Measurements from ENCODE around the gene HMGXB3. TPM values are rescaled to one million over a fixed set of nuclear protein-coding genes. Genes with fewer than 3 reads are reported as not detected.
A peak's percentile ranks its signal among the peaks of the same experiment; 100 is the strongest.

The HMGXB3 gene
- total RNA-seq, 1 donor from 2014 or later, result 36.8 TPM

DNA sequence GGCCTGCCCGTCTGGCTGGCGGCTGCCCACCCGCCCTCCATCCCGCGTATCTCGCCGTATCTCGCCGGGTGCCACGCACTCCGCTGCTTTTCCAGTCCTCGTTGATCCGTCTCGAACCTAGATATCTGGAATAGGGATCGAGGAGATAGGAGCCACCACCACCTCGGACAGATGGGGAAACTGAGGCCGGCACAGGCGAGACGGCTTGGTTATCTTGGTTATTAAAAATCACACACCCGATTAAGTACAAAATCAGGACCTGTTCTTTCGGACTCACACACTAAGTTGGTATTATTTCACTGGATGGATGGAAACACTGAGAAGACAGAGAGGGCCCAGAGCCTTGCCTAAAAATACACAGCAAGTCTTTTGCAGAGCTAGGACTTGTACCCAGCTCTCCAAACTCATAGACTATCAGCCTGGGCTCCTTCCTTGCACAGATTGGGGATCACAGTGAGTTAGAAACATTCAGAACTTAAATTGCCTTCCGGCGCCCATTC lies 39.3 kb upstream of the HMGXB3 start:
- Mint-ChIP-seq H3K4me3 (peak overlapping the region; percentile 98), H3K9me3 (no peaks in the 10 kb centered on the region), H3K4me1 (peaks cover 20% of the 10 kb centered on the region), H3K27me3 (no peaks in the 10 kb centered on the region), H3K27ac (peak overlapping the region; percentile 19), H3K36me3 (ENCODE audit: low read depth) (peaks cover 4% of the 10 kb centered on the region)
- ChIA-PET CTCF (interaction anchor here (1.1 to 5.4 kb wide), 3 partner anchors 29 to 127 kb away, joined by 4 to 21 read pairs (median 7); no protein-coding TSS in a partner anchor), POLR2A (interaction anchor here (1.2 to 4.6 kb wide), 3 partner anchors 39 to 489 kb away, joined by 3 to 39 read pairs (median 7); partner anchors contain the start of genes HMGXB3 and TIGD6)
- ATAC-seq (ENCODE audit: low read depth), result no peak
- TF ChIP-seq, protein P1, sequence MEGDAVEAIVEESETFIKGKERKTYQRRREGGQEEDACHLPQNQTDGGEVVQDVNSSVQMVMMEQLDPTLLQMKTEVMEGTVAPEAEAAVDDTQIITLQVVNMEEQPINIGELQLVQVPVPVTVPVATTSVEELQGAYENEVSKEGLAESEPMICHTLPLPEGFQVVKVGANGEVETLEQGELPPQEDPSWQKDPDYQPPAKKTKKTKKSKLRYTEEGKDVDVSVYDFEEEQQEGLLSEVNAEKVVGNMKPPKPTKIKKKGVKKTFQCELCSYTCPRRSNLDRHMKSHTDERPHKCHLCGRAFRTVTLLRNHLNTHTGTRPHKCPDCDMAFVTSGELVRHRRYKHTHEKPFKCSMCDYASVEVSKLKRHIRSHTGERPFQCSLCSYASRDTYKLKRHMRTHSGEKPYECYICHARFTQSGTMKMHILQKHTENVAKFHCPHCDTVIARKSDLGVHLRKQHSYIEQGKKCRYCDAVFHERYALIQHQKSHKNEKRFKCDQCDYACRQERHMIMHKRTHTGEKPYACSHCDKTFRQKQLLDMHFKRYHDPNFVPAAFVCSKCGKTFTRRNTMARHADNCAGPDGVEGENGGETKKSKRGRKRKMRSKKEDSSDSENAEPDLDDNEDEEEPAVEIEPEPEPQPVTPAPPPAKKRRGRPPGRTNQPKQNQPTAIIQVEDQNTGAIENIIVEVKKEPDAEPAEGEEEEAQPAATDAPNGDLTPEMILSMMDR (IDR thresholded peaks at IDR 0.05), result no peak
- no peak for DNase-seq
- intact Hi-C loops (cut with micrococcal nuclease), result loop anchor here (2.0 to 10.0 kb wide), 3 partner anchors 30 to 1576 kb away; partner anchors contain the start of genes FBXO38 and PCYOX1L

DNA sequence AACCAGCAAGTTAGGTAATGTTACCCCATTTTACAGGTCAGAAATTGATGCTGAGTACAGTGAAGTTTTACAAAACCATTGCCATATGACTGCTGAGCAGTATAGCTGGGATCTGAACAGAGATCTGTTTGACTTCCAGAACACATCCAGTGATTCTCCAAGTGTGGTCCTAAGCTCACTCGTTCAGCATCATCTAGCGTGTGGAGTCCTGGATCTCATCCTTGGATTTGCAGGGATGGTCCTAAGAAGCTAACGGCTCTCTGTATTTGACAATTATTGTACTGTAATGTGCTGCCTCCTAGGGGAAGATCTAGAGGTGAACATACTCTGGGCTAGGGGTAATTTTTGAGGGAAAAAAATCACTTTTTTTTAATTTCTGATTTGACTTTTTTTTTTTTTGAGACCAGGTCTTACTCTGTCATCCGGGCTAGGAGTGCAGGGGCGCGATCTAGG lies 38.6 kb upstream of the HMGXB3 start:
- H3K4me3 Mint-ChIP-seq, result peak overlapping the region; percentile 98
- CTCF ChIA-PET, result interaction anchor here (1.0 to 5.4 kb wide), 4 partner anchors 29 to 325 kb away, joined by 3 to 21 read pairs (median 5); no protein-coding TSS in a partner anchor

DNA sequence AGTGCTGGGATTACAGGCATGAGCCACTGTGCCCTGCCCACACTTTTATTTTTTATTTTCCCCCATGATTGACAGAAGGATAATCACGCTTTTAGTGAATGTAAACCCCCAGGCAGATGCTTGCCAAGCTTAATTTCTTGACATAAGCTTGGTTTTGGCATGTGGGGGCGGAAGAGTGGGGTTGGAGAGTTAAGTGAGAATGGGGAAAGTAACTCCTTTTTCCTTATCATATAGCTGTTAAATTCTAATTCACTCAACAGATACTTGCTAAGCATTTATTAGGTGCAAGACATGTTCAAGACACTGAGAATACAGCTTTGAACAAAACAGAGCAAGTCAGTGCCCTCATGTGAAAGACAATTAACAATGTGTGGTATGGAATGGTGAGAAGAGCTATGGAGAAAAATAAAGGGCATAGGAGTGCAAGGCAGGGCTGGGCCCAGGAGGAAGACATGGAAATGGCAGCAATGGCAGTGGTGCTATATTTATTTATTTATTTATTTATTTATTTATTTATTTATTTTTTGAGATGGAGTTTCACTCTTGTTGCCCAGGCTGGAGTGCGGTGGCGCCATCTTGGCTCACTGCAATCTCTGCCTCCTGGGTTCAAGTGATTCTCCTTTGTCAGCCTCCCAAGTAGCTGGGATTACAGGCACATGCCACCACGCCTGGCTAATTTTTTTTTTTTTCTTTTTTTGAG lies 37.8 kb upstream of the HMGXB3 start:
- no peak overlapping the region for H3K4me3 Mint-ChIP-seq
- TF ChIP-seq, protein P1 (IDR thresholded peaks at IDR 0.05), result no peak
- H3K36me3 Mint-ChIP-seq (ENCODE audit: low read depth), result peaks cover 4% of the 10 kb centered on the region
- no peaks in the 10 kb centered on the region for H3K27me3 Mint-ChIP-seq
- intact Hi-C loops (cut with micrococcal nuclease), result loop anchor here (5.0 to 10.0 kb wide), 2 partner anchors 605 to 1578 kb away; partner anchors contain the start of genes FBXO38 and PCYOX1L
- H3K27ac Mint-ChIP-seq, result no peak overlapping the region
- peaks cover 20% of the 10 kb centered on the region for H3K4me1 Mint-ChIP-seq
- ChIA-PET CTCF (interaction anchor here (1.0 to 5.4 kb wide), 4 partner anchors 28 to 326 kb away, joined by 3 to 21 read pairs (median 5); no protein-coding TSS in a partner anchor), POLR2A (interaction anchor here (4.6 kb wide), 1 partner anchor 38 kb away, joined by 39 read pairs; the partner anchor contains the start of genes HMGXB3 and TIGD6)
- H3K9me3 Mint-ChIP-seq, result no peaks in the 10 kb centered on the region
- ATAC-seq (ENCODE audit: low read depth) (no peak), DNase-seq (no peak)

More for the DNA sequence above, 38.6 kb upstream of the HMGXB3 start:
- H3K9me3 Mint-ChIP-seq, result no peaks in the 10 kb centered on the region
- no peak for ATAC-seq (ENCODE audit: low read depth)
- peaks cover 20% of the 10 kb centered on the region for H3K4me1 Mint-ChIP-seq
- TF ChIP-seq, protein P1 (IDR thresholded peaks at IDR 0.05), result no peak
- intact Hi-C loops (cut with micrococcal nuclease), result loop anchor here (2.0 to 10.0 kb wide), 3 partner anchors 29 to 1577 kb away; partner anchors contain the start of genes FBXO38 and PCYOX1L
- peaks cover 4% of the 10 kb centered on the region for H3K36me3 Mint-ChIP-seq (ENCODE audit: low read depth)
- no peaks in the 10 kb centered on the region for H3K27me3 Mint-ChIP-seq
- DNase-seq, result no peak
- H3K27ac Mint-ChIP-seq, result no peak overlapping the region
- POLR2A ChIA-PET, result interaction anchor here (1.2 to 4.6 kb wide), 2 partner anchors 38 to 488 kb away, joined by 3 to 39 read pairs; partner anchors contain the start of genes HMGXB3 and TIGD6

DNA sequence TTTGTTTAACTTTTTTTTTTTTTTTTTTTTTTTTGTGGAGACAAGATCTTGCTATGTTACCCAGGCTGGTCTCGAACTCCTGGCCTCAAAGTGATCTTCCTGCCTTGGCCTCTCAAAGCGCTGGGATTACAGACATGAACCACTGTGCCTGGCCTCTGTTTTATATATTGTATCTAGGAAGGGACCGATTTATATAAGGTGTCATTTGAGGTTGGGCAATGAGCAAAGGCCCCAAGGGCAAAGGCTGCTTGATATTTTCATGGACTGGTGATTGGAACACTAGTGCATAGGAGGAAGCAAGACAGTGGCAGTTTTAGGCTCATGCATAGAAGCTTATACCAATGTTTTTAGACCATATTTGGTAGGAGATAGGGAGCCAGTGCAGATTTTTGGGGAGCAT lies 36.8 kb upstream of the HMGXB3 start:
- DNase-seq (no peak), ATAC-seq (ENCODE audit: low read depth) (no peak)
- no peaks in the 10 kb centered on the region for H3K9me3 Mint-ChIP-seq
- ChIA-PET CTCF (interaction anchor here (5.4 kb wide), 1 partner anchor 27 kb away, joined by 21 read pairs; no protein-coding TSS in a partner anchor), POLR2A (no interaction called here)
- no peak overlapping the region for H3K27ac Mint-ChIP-seq
- no peaks in the 10 kb centered on the region for H3K27me3 Mint-ChIP-seq
- TF ChIP-seq, protein P1 (IDR thresholded peaks at IDR 0.05), result no peak
- H3K36me3 Mint-ChIP-seq (ENCODE audit: low read depth), result peaks cover 4% of the 10 kb centered on the region
- no peak overlapping the region for H3K4me3 Mint-ChIP-seq
- peaks cover 20% of the 10 kb centered on the region for H3K4me1 Mint-ChIP-seq
- intact Hi-C loops (cut with micrococcal nuclease), result loop anchor here (5.0 to 10.0 kb wide), 2 partner anchors 606 to 1579 kb away; partner anchors contain the start of genes FBXO38 and PCYOX1L

Data from activated B cell treated with CpG ODN at 0.5 μM for 24 hours (primary cell).